Epithelial cell of proximal tubule (primary cell): ENCODE data around the gene OR2L3. TPM values are rescaled to one million over a fixed set of nuclear protein-coding genes. Genes with fewer than 3 reads are reported as not detected.

ENCODE experiments used
- DNase-seq: peaks from one replicate; pipeline ENCODE4 v3.0.0-alpha.2; 2011; ENCODE audit warnings: low read depth
- H3K4me3 ChIP-seq: 2 replicates; pipeline ENCODE4 v1.5.1; 2011; ENCODE audit warnings: low read depth, mild to moderate bottlenecking, low read length
- total RNA-seq: library from RNA; depleted of rRNA; stranded (reverse); fragments of >200 nt; gene quantifications from 2 replicates; pipeline ENCODE4 v1.2.3, GENCODE V29; 2015
- TF ChIP-seq, protein P1 (sequence below): conservative IDR thresholded peaks from 2 replicates; pipeline ENCODE4 v1.5.1; 2012; ENCODE audit warnings: low read depth, mild to moderate bottlenecking, low read length

OR2L3 gene
- total RNA-seq, 1 donor from 2014 or later = not detected

DNA sequence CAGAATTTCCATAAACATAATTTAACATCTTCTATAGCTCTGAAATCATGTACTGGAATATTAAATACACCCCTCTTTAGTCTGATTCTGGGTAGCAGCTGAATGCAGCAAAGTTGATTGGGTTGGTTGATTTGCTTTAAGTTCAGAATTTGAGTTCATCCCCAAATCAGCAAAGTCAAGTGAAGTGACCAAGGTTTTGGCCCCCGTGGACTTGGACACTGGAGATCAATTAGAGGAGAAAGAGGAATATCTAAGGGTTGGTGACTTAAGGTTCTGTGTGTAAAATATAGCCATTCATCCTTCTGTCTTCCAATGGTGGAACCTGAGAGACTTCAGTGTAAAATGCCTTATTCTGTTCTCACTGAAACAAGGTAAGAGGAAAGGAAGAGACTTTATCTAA, 48.2 kb downstream of the OR2L3 start, which contains the start of gene OR2L13:
OR2L13 (plus strand) TSS at position 301 of the 400 bp plus-strand sequence. CDS start 4,192 bp downstream, outside the sequence.
- no peak within 1 kb of the TSS for H3K4me3 ChIP-seq
- TF ChIP-seq, protein P1, sequence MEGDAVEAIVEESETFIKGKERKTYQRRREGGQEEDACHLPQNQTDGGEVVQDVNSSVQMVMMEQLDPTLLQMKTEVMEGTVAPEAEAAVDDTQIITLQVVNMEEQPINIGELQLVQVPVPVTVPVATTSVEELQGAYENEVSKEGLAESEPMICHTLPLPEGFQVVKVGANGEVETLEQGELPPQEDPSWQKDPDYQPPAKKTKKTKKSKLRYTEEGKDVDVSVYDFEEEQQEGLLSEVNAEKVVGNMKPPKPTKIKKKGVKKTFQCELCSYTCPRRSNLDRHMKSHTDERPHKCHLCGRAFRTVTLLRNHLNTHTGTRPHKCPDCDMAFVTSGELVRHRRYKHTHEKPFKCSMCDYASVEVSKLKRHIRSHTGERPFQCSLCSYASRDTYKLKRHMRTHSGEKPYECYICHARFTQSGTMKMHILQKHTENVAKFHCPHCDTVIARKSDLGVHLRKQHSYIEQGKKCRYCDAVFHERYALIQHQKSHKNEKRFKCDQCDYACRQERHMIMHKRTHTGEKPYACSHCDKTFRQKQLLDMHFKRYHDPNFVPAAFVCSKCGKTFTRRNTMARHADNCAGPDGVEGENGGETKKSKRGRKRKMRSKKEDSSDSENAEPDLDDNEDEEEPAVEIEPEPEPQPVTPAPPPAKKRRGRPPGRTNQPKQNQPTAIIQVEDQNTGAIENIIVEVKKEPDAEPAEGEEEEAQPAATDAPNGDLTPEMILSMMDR = no peak
- no peak for DNase-seq

DNA sequence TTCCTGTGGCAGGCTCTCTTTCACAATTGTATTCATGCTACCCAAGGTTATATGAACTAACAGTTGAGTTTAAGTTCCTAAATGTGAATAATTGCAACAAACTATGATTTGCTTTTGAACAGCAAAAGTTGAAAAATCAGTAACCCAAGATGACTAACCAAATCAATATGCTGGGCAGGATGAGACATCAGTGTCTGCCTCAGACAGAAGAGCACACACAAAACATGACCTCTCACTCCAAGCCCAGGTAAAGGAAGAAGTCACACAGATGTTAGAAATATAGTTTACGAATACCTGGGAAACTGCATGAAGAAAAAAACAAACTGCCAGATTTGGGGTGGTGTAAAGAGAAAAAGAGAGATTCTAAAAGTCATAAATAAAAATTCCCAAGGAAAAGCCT, 51.9 kb downstream of the OR2L3 start:
- no peak overlapping the region for H3K4me3 ChIP-seq
- no peak for DNase-seq
- TF ChIP-seq, protein P1 = no peak

DNA sequence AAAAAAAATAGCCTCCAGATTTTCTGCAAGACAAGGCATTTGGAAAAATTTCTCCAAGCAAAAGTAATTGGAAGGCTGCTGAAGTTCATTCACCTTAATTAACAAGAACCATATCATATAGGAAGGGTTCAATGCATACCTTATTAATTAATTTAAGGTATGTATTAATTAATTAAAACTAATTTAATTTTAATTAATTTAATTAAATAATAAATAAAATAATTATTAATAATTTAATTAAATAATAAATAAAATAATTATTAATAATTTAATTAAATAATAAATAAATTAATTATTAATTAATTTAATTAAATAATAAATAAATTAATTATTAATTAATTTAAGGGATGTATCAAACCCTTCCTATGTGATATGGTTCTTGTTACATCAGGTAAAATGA, 56.2 kb downstream of the OR2L3 start:
- H3K4me3 ChIP-seq = no peak overlapping the region

DNA sequence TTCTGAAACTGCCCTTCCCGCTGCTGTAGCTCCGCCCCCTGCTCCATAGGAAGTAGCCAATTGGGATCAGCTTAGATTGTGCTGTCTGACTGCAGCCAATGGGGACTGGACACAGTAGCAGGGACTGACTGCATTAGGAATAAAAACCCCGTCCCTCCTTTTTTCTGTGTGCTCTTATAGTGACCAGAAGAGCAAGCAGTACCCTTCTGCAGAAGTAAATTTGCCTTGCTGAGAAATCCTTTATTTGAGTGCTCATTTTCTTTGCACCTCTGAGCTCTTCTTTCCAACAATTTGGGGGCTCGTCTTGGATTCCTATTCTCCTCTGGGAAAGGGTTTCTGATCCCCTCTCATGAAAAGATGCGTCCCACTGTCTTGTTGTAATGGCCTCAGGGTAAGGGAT, 64.5 kb downstream of the OR2L3 start:
- DNase-seq = no peak
- no peak overlapping the region for H3K4me3 ChIP-seq
- TF ChIP-seq, protein P1 = no peak

More for the DNA sequence above, 56.2 kb downstream of the OR2L3 start:
- TF ChIP-seq, protein P1 = no peak
- no peak for DNase-seq

Other genes starting within 250 kb of the OR2L3 start
- gene OR14A16, start 222.7 kb upstream of the OR2L3 start, total RNA-seq = not detected in 2 replicates
- gene OR11L1, start 204.9 kb upstream of the OR2L3 start, total RNA-seq = not detected in 2 replicates
- gene TRIM58, start 189.6 kb upstream of the OR2L3 start, total RNA-seq = 2.0 and 6.0 TPM in 2 replicates
- gene OR2W3, start 151.2 kb upstream of the OR2L3 start, total RNA-seq = 2.2 TPM in 1 of 2 replicates, not detected in the other
- gene OR2T8, start 126.6 kb upstream of the OR2L3 start, total RNA-seq = 0.14 TPM in 1 of 2 replicates, not detected in the other
- gene OR2AJ1, start 121.9 kb upstream of the OR2L3 start, total RNA-seq = not detected in 2 replicates
- not detected in 2 replicates for gene OR2L8, start 98.0 kb upstream of the OR2L3 start, total RNA-seq
- not detected in 2 replicates for gene OR2AK2, start 81.6 kb upstream of the OR2L3 start, total RNA-seq
- not detected in 2 replicates for gene OR2L5, start 33.2 kb upstream of the OR2L3 start, total RNA-seq
- gene OR2L2, start 16.8 kb upstream of the OR2L3 start, total RNA-seq = not detected in 2 replicates
- gene OR2L13, start 48.3 kb downstream of the OR2L3 start, total RNA-seq = not detected in 2 replicates
- not detected in 2 replicates for gene OR2M5, start 98.3 kb downstream of the OR2L3 start, total RNA-seq
- gene OR2M2, start 128.0 kb downstream of the OR2L3 start, total RNA-seq = not detected in 2 replicates
- not detected in 2 replicates for gene OR2M3, start 150.4 kb downstream of the OR2L3 start, total RNA-seq
- not detected in 2 replicates for gene OR2M4, start 184.6 kb downstream of the OR2L3 start, total RNA-seq
- gene OR2T33, start 231.1 kb downstream of the OR2L3 start, total RNA-seq = not detected in 2 replicates